Rectal smooth muscle tissue (tissue), 1 donor: Measurements from ENCODE around the gene ANKRD55.
A peak's percentile ranks its signal among the peaks of the same experiment; 100 is the strongest.
"Not testable (repeated sequence)": the region's sequence is repeated elsewhere in the genome, so short reads cannot be mapped to it uniquely, and the experiment has no call there.

Source experiments
- H3K27ac ChIP-seq: one replicate; pipeline ENCODE4 v1.7.0; 2013; ENCODE audit warnings: low read depth, low read length, inconsistent platforms
- H3K27me3 ChIP-seq: one replicate; pipeline ENCODE4 v1.7.0; 2013; ENCODE audit warnings: low read length; ENCODE audit not compliant: control insufficient read depth, insufficient read depth
- H3K36me3 ChIP-seq: one replicate; pipeline ENCODE4 v1.7.0; 2013; ENCODE audit warnings: low read length; ENCODE audit not compliant: control insufficient read depth, insufficient read depth
- H3K4me1 ChIP-seq: one replicate; pipeline ENCODE4 v1.7.0; 2013; ENCODE audit warnings: low read length; ENCODE audit not compliant: control insufficient read depth, insufficient read depth
- H3K4me3 ChIP-seq: one replicate; pipeline ENCODE4 v1.7.0; 2013; ENCODE audit warnings: low read length
- H3K9ac ChIP-seq: one replicate; pipeline ENCODE4 v1.7.0; 2013; ENCODE audit warnings: low read length

Gene ANKRD55

GRCh38 chr5:56081053-56081642 lies 152.0 kb downstream of the ANKRD55 start:
- H3K27ac ChIP-seq, H3K27me3 ChIP-seq, H3K4me3 ChIP-seq, H3K36me3 ChIP-seq, H3K4me1 ChIP-seq, H3K9ac ChIP-seq: not testable (repeated sequence)

GRCh38 chr5:56080375-56081052 lies 152.6 kb downstream of the ANKRD55 start:
- no peaks in the 10 kb centered on the region for H3K36me3 ChIP-seq
- no peak overlapping the region for H3K9ac ChIP-seq
- H3K4me3 ChIP-seq: no peak overlapping the region
- H3K4me1 ChIP-seq: no peaks in the 10 kb centered on the region
- H3K27ac ChIP-seq: no peak overlapping the region
- H3K27me3 ChIP-seq: no peaks in the 10 kb centered on the region

- H3K4me1 ChIP-seq, H3K9ac ChIP-seq, H3K27me3 ChIP-seq, H3K36me3 ChIP-seq, H3K4me3 ChIP-seq, H3K27ac ChIP-seq: not testable (repeated sequence)
Observed at GRCh38 chr5:56079157-56079500, 154.0 kb downstream of the ANKRD55 start.

- Histone ChIP-seq H3K4me3 (no peak overlapping the region), H3K36me3 (no peaks in the 10 kb centered on the region), H3K27me3 (no peaks in the 10 kb centered on the region), H3K27ac (no peak overlapping the region), H3K9ac (no peak overlapping the region), H3K4me1 (no peaks in the 10 kb centered on the region)
Observed at GRCh38 chr5:56078278-56079156, 154.6 kb downstream of the ANKRD55 start.

GRCh38 chr5:56077796-56078233 lies 155.3 kb downstream of the ANKRD55 start:
- Histone ChIP-seq H3K4me1 (no peaks in the 10 kb centered on the region), H3K27me3 (no peaks in the 10 kb centered on the region), H3K36me3 (no peaks in the 10 kb centered on the region), H3K27ac (no peak overlapping the region), H3K4me3 (no peak overlapping the region), H3K9ac (no peak overlapping the region)

GRCh38 chr5:56076486-56076885 lies 156.6 kb downstream of the ANKRD55 start:
- H3K36me3 ChIP-seq: no peaks in the 10 kb centered on the region
- H3K4me1 ChIP-seq: no peaks in the 10 kb centered on the region
- H3K4me3 ChIP-seq: no peak overlapping the region
- no peaks in the 10 kb centered on the region for H3K27me3 ChIP-seq
- no peak overlapping the region for H3K27ac ChIP-seq
- no peak overlapping the region for H3K9ac ChIP-seq

GRCh38 chr5:56075361-56075760 lies 157.8 kb downstream of the ANKRD55 start:
- no peaks in the 10 kb centered on the region for H3K36me3 ChIP-seq
- H3K27me3 ChIP-seq: no peaks in the 10 kb centered on the region
- H3K4me3 ChIP-seq: no peak overlapping the region
- no peak overlapping the region for H3K27ac ChIP-seq
- H3K9ac ChIP-seq: no peak overlapping the region
- no peaks in the 10 kb centered on the region for H3K4me1 ChIP-seq

- no peaks in the 10 kb centered on the region for H3K27me3 ChIP-seq
- H3K4me3 ChIP-seq: no peak overlapping the region
- H3K4me1 ChIP-seq: no peaks in the 10 kb centered on the region
- H3K9ac ChIP-seq: no peak overlapping the region
- no peaks in the 10 kb centered on the region for H3K36me3 ChIP-seq
- no peak overlapping the region for H3K27ac ChIP-seq
Observed at GRCh38 chr5:56072863-56073766, 160.0 kb downstream of the ANKRD55 start.

GRCh38 chr5:56071470-56071869 lies 161.7 kb downstream of the ANKRD55 start:
- H3K27ac ChIP-seq: peak overlapping the region; percentile 27
- no peaks in the 10 kb centered on the region for H3K4me1 ChIP-seq
- no peaks in the 10 kb centered on the region for H3K36me3 ChIP-seq
- no peak overlapping the region for H3K9ac ChIP-seq
- H3K27me3 ChIP-seq: no peaks in the 10 kb centered on the region
- H3K4me3 ChIP-seq: no peak overlapping the region

- H3K27ac ChIP-seq: peak overlapping the region; percentile 27
- H3K36me3 ChIP-seq: no peaks in the 10 kb centered on the region
- H3K4me3 ChIP-seq: no peak overlapping the region
- H3K4me1 ChIP-seq: no peaks in the 10 kb centered on the region
- no peak overlapping the region for H3K9ac ChIP-seq
- H3K27me3 ChIP-seq: no peaks in the 10 kb centered on the region
Observed at GRCh38 chr5:56070851-56071465, 162.2 kb downstream of the ANKRD55 start.

GRCh38 chr5:56069652-56070226 lies 163.4 kb downstream of the ANKRD55 start:
- Histone ChIP-seq H3K4me1 (no peaks in the 10 kb centered on the region), H3K27ac (no peak overlapping the region), H3K4me3 (no peak overlapping the region), H3K9ac (no peak overlapping the region), H3K27me3 (no peaks in the 10 kb centered on the region), H3K36me3 (no peaks in the 10 kb centered on the region)
